ENCODE results near the gene MSN. TPM values are rescaled to one million over a fixed set of nuclear protein-coding genes. Genes with fewer than 3 reads are reported as not detected.
"Not testable (repeated sequence)": the region's sequence is repeated elsewhere in the genome, so short reads cannot be mapped to it uniquely, and the experiment has no call there.

MSN gene
- total RNA-seq, 1 donor from 2014 or later = 107 TPM

DNA sequence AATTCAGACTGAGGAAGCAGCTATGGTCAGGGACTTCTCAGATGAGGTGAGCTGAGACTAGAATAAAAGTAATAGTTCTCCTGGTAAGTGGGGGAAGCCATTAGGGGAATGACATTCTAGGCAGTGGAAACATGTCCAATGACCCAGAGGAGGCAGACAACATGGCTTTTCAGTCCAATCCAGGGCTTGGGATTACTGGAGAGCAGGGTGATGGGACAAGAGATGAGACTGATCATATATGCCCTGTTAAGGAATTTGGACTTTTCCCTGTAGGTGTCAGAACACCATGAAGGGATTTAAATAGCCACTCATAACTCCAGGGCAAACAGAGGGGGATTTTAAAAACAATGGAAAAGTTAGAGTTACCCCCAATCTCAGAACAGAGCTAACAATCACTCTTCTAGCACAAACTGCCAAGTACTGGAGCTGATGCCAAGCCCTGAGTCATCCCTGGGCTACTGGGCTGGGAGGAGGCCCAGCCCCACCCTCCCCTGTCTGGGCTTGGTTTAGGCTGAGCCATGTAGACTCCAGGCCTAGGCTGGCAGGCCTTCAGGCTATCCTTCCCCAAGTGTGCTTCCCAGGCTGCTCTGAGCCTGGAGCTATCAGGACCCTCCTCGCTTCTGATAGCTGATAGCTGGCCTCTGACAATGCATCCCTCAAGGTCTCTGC lies 22.7 kb upstream of the MSN start:
- intact Hi-C loops (cut with micrococcal nuclease) = no loop called here
- Histone ChIP-seq H3K4me1 (peaks cover 32% of the 10 kb centered on the region), H3K27ac (replicated peaks) (peak overlapping the region; percentile 78), H3K27me3 (ENCODE audit: low read depth) (no peaks in the 10 kb centered on the region), H3K36me3 (no peaks in the 10 kb centered on the region), H3K4me3 (no peak overlapping the region), H3K9me3 (replicated peaks) (no peaks in the 10 kb centered on the region)
- DNase-seq = peak; percentile 82
- TF ChIP-seq, protein P1, sequence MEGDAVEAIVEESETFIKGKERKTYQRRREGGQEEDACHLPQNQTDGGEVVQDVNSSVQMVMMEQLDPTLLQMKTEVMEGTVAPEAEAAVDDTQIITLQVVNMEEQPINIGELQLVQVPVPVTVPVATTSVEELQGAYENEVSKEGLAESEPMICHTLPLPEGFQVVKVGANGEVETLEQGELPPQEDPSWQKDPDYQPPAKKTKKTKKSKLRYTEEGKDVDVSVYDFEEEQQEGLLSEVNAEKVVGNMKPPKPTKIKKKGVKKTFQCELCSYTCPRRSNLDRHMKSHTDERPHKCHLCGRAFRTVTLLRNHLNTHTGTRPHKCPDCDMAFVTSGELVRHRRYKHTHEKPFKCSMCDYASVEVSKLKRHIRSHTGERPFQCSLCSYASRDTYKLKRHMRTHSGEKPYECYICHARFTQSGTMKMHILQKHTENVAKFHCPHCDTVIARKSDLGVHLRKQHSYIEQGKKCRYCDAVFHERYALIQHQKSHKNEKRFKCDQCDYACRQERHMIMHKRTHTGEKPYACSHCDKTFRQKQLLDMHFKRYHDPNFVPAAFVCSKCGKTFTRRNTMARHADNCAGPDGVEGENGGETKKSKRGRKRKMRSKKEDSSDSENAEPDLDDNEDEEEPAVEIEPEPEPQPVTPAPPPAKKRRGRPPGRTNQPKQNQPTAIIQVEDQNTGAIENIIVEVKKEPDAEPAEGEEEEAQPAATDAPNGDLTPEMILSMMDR (IDR thresholded peaks at IDR 0.05; ENCODE audit: borderline replicate concordance) = no peak

- Histone ChIP-seq H3K4me3 (no peak overlapping the region), H3K27me3 (ENCODE audit: low read depth) (no peaks in the 10 kb centered on the region), H3K9me3 (replicated peaks) (no peaks in the 10 kb centered on the region), H3K36me3 (no peaks in the 10 kb centered on the region), H3K27ac (replicated peaks) (no peak overlapping the region), H3K4me1 (peaks cover 28% of the 10 kb centered on the region)
- intact Hi-C loops (cut with micrococcal nuclease) = no loop called here
- DNase-seq = no peak
- TF ChIP-seq, protein P1 (IDR thresholded peaks at IDR 0.05; ENCODE audit: borderline replicate concordance) = no peak
These were observed 19.7 kb upstream of the MSN start for GRCh38 chrX:65647801-65648200.

DNA sequence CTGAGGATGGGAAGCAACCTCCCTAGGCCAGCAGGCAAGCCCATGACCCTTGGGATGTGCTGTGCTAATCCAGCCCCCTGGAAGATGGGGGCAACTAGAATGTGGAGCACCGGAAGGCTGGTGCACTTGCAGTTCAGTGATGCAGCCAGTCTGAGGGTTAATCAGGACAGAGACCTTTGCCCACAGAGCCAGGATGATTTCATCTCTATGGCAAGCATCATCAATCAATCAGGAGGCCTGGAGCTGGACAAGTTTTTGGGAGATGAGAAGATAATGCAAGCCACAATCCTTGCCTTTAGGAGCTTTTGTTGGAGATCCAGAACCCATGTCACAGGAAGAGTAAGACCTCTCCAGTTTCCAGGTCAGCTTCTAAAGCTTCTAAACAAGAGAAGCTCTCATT lies 15.4 kb upstream of the MSN start:
- Histone ChIP-seq H3K36me3 (no peaks in the 10 kb centered on the region), H3K27me3 (ENCODE audit: low read depth) (no peaks in the 10 kb centered on the region), H3K9me3 (replicated peaks) (no peaks in the 10 kb centered on the region), H3K4me3 (no peak overlapping the region), H3K27ac (replicated peaks) (no peak overlapping the region), H3K4me1 (peaks cover 3% of the 10 kb centered on the region)
- TF ChIP-seq, protein P1 (IDR thresholded peaks at IDR 0.05; ENCODE audit: borderline replicate concordance) = no peak
- intact Hi-C loops (cut with micrococcal nuclease) = no loop called here
- no peak for DNase-seq

DNA sequence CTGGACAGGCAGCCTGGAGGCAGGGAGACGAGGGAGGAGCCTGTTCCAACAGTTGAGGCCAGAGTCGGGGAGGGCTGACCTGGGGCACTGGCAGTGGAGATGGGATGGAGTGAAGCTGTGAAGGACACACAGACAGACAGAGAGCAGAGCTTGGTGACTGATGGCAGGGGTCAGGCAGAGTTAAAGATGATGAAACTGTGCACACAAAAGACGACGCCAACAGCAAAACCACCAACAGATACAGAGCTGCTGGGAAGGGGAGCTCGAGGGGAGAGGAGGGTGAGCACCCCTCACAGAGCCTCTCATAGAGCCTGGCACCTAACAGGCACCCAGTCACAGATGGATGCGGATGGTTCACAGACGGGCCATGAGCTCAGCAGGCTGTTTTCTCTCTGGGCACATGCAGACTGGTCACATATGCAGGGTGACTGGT lies 10.4 kb upstream of the MSN start:
- H3K27me3 ChIP-seq (ENCODE audit: low read depth); DNase-seq; H3K9me3 ChIP-seq (replicated peaks); H3K4me1 ChIP-seq; H3K36me3 ChIP-seq; intact Hi-C loops (cut with micrococcal nuclease); H3K4me3 ChIP-seq: not testable (repeated sequence)
- peak overlapping the region; percentile 57 for H3K27ac ChIP-seq (replicated peaks)

- intact Hi-C loops (cut with micrococcal nuclease) = no loop called here
- no peak overlapping the region for H3K4me3 ChIP-seq
- no peaks in the 10 kb centered on the region for H3K36me3 ChIP-seq
- DNase-seq = no peak
- H3K27ac ChIP-seq (replicated peaks) = no peak overlapping the region
- H3K27me3 ChIP-seq (ENCODE audit: low read depth) = no peaks in the 10 kb centered on the region
- H3K4me1 ChIP-seq = peaks cover 3% of the 10 kb centered on the region
- H3K9me3 ChIP-seq (replicated peaks) = no peaks in the 10 kb centered on the region
- TF ChIP-seq, protein P1 (IDR thresholded peaks at IDR 0.05; ENCODE audit: borderline replicate concordance) = no peak
These were observed 9.8 kb upstream of the MSN start for GRCh38 chrX:65657659-65658058.

GRCh38 chrX:65658229-65658628 lies 9.2 kb upstream of the MSN start:
- Histone ChIP-seq H3K27me3 (ENCODE audit: low read depth) (no peaks in the 10 kb centered on the region), H3K4me1 (peaks cover 3% of the 10 kb centered on the region), H3K27ac (replicated peaks) (no peak overlapping the region), H3K9me3 (replicated peaks) (no peaks in the 10 kb centered on the region), H3K36me3 (no peaks in the 10 kb centered on the region), H3K4me3 (no peak overlapping the region)
- DNase-seq = no peak
- TF ChIP-seq, protein P1 (IDR thresholded peaks at IDR 0.05; ENCODE audit: borderline replicate concordance) = no peak
- intact Hi-C loops (cut with micrococcal nuclease) = no loop called here

Measured in left ventricle myocardium inferior (tissue), 1 donor.